Measurements from ENCODE around the gene CPNE5. TPM values are rescaled to one million over a fixed set of nuclear protein-coding genes. Genes with fewer than 3 reads are reported as not detected.

CPNE5 gene
- total RNA-seq, 1 experiment from 2014 or later, result not detected

- no peaks in the 10 kb centered on the region for H3K27me3 ChIP-seq (replicated peaks; ENCODE audit: control insufficient read depth, insufficient read depth, low read length)
- H3K27ac Mint-ChIP-seq (ENCODE audit: unreplicated experiment), result no peak overlapping the region
- 0 out of 2 replicates have a peak, but pooled peaks cover 1% of the 10 kb centered on the region for H3K4me1 ChIP-seq
- no peak for DNase-seq
- H3K4me3 Mint-ChIP-seq (ENCODE audit: unreplicated experiment), result no peak overlapping the region
- H3K9me3 Mint-ChIP-seq (ENCODE audit: unreplicated experiment), result no peaks in the 10 kb centered on the region
- TF ChIP-seq CTCF (IDR thresholded peaks at IDR 0.05; ENCODE audit: insufficient read depth in 1 of 2, low read depth in 1 of 2, low read length in 1 of 2, severe bottlenecking in 1 of 2, unreplicated experiment in 1 of 2), result no peak
- H3K36me3 ChIP-seq (ENCODE audit: control insufficient read depth, insufficient read depth, low read length), result no peaks in the 10 kb centered on the region
- H3K9me3 ChIP-seq, result no peaks in the 10 kb centered on the region
- no peaks in the 10 kb centered on the region for H3K36me3 Mint-ChIP-seq (ENCODE audit: insufficient read depth, unreplicated experiment)
- intact Hi-C loops (cut with micrococcal nuclease; ENCODE audit: unreplicated experiment), result no loop called here
- no peaks in the 10 kb centered on the region for H3K4me1 Mint-ChIP-seq (ENCODE audit: low read depth, unreplicated experiment)
- no TSS peak for BruUV-seq (replicated peaks)
- ChIA-PET CTCF (no interaction called here), POLR2A (no interaction called here)
- H3K27me3 Mint-ChIP-seq (ENCODE audit: insufficient read depth, unreplicated experiment), result peaks cover 5% of the 10 kb centered on the region
- no peak overlapping the region for H3K4me3 ChIP-seq (ENCODE audit: low read depth, low read length)
Observed at GRCh38 chr6:36788768-36789167, 50.5 kb downstream of the CPNE5 start.

- ChIA-PET POLR2A (no interaction called here), CTCF (no interaction called here)
- Mint-ChIP-seq H3K27me3 (ENCODE audit: insufficient read depth, unreplicated experiment) (peaks cover 5% of the 10 kb centered on the region), H3K36me3 (ENCODE audit: insufficient read depth, unreplicated experiment) (no peaks in the 10 kb centered on the region), H3K27ac (ENCODE audit: unreplicated experiment) (no peak overlapping the region), H3K4me1 (ENCODE audit: low read depth, unreplicated experiment) (no peaks in the 10 kb centered on the region), H3K9me3 (ENCODE audit: unreplicated experiment) (no peaks in the 10 kb centered on the region), H3K4me3 (ENCODE audit: unreplicated experiment) (no peak overlapping the region)
- BruUV-seq (replicated peaks), result no TSS peak
- no peaks in the 10 kb centered on the region for H3K9me3 ChIP-seq
- no peak overlapping the region for H3K4me3 ChIP-seq (ENCODE audit: low read depth, low read length)
- intact Hi-C loops (cut with micrococcal nuclease; ENCODE audit: unreplicated experiment), result no loop called here
- no peak for TF ChIP-seq CTCF (IDR thresholded peaks at IDR 0.05; ENCODE audit: insufficient read depth in 1 of 2, low read depth in 1 of 2, low read length in 1 of 2, severe bottlenecking in 1 of 2, unreplicated experiment in 1 of 2)
- DNase-seq, result no peak
- H3K36me3 ChIP-seq (ENCODE audit: control insufficient read depth, insufficient read depth, low read length), result no peaks in the 10 kb centered on the region
- no peaks in the 10 kb centered on the region for H3K27me3 ChIP-seq (replicated peaks; ENCODE audit: control insufficient read depth, insufficient read depth, low read length)
- H3K4me1 ChIP-seq, result 0 out of 2 replicates have a peak, but pooled peaks cover 3% of the 10 kb centered on the region
Observed at GRCh38 chr6:36788186-36788585, 51.1 kb downstream of the CPNE5 start.

DNA sequence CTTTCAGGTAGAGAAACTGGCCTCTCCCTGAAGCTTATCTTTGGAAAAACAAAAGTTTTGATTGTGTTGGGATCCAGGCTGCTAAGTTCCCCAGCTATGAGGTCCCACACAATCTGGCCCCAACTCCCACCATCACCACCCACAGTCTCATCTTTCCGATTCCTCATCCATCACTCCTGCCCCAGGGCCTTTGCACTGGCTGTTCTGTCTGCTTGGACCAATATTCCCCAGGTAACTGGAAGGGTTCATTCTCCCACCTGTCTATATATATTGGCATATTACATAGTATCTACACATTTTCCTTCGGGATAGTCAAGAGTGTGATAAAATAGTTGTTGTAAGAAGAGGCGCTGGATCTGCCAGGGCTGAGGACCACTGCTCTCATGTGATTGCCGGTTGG lies 52.0 kb downstream of the CPNE5 start:
- ChIA-PET POLR2A (no interaction called here), CTCF (no interaction called here)
- no peaks in the 10 kb centered on the region for H3K4me1 Mint-ChIP-seq (ENCODE audit: low read depth, unreplicated experiment)
- H3K9me3 Mint-ChIP-seq (ENCODE audit: unreplicated experiment), result no peaks in the 10 kb centered on the region
- no peaks in the 10 kb centered on the region for H3K9me3 ChIP-seq
- H3K27me3 Mint-ChIP-seq (ENCODE audit: insufficient read depth, unreplicated experiment), result peaks cover 5% of the 10 kb centered on the region
- 0 out of 2 replicates have a peak, but pooled peaks cover 3% of the 10 kb centered on the region for H3K4me1 ChIP-seq
- H3K27ac Mint-ChIP-seq (ENCODE audit: unreplicated experiment), result no peak overlapping the region
- H3K36me3 ChIP-seq (ENCODE audit: control insufficient read depth, insufficient read depth, low read length), result no peaks in the 10 kb centered on the region
- no peak for DNase-seq
- intact Hi-C loops (cut with micrococcal nuclease; ENCODE audit: unreplicated experiment), result no loop called here
- no peaks in the 10 kb centered on the region for H3K36me3 Mint-ChIP-seq (ENCODE audit: insufficient read depth, unreplicated experiment)
- BruUV-seq (replicated peaks), result no TSS peak
- H3K4me3 Mint-ChIP-seq (ENCODE audit: unreplicated experiment), result no peak overlapping the region
- no peak for TF ChIP-seq CTCF (IDR thresholded peaks at IDR 0.05; ENCODE audit: insufficient read depth in 1 of 2, low read depth in 1 of 2, low read length in 1 of 2, severe bottlenecking in 1 of 2, unreplicated experiment in 1 of 2)
- H3K4me3 ChIP-seq (ENCODE audit: low read depth, low read length), result no peak overlapping the region
- H3K27me3 ChIP-seq (replicated peaks; ENCODE audit: control insufficient read depth, insufficient read depth, low read length), result no peaks in the 10 kb centered on the region
